HG02981 (cell line): Measurements from ENCODE around the gene PSMD9.
"Not testable (repeated sequence)": the region's sequence is repeated elsewhere in the genome, so short reads cannot be mapped to it uniquely, and the experiment has no call there.

Experiments used
- ATAC-seq: cut with Tn5 transposase; IDR thresholded peaks from one replicate; pipeline ENCODE4 v1.9.1; 2021; ENCODE audit warnings: mild to moderate bottlenecking, moderate library complexity; ENCODE audit not compliant: unreplicated experiment

Gene PSMD9

DNA sequence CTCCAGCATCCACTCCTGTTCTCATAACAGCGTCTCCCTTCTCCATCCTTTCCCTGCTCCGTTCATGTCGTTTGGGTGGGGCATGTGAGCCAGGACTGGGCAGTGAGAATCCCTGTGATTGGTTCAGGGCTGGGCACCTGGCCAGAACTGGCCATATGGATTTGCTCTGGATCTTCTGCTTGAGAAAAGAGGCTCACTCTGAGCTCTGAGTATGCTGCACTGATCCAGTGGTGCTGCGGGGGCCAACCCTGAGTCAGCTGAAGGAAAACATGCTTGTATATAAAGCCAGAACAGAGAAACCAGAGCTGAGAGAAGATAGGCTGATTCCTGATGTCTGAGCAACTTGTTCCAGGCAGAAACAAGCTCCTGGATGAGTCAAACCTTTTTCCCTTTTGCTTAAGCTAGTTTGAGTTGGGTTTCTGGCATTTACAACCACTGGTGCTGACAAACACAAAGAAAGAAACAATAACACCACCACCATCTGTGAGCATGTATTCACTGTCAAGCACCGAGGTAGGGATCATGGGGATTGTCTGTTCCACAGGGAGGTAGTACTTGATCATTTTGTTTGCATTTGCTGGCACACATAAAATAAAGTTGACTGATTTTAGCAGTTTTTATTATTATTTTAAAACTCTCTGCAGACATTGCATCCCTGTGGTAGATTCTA lies 15.9 kb upstream of the PSMD9 start:
- no peak for ATAC-seq

DNA sequence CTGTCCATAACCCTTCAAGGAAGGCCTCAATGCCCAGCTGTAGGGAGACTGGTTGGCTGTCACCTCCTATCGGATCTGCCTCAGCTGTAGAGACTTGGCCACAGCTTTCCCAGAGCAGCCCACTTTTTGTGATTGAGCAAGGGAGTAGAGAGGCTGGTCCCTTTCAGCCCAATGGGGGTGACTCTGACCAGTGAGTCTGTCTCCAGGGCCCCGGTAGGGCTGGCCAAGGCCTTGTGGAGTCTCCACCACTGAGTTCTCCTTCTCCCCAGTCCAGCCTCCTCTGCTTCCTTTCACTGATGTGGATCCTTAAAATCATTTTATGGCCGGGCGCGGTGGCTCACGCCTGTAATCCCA lies 15.4 kb upstream of the PSMD9 start:
- no peak for ATAC-seq

DNA sequence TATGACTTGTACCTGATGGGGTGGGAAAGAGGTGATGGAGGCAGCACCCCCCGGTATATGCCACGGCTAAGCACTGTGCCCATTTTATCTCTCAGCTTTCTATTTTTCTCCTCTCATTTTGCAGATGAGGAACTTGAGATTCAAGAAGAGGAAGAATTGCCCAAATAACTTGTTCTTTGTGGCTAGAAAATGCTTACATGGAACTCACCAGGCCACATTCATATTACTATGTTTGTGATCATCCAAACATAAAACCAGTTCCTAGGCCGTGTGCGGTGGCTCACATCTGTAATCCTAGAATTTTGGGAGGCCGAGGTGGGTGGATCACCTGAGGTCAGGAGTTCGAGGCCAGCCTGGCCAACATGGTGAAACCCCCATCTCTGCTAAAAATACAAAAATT lies 14.5 kb upstream of the PSMD9 start:
- ATAC-seq: no peak

DNA sequence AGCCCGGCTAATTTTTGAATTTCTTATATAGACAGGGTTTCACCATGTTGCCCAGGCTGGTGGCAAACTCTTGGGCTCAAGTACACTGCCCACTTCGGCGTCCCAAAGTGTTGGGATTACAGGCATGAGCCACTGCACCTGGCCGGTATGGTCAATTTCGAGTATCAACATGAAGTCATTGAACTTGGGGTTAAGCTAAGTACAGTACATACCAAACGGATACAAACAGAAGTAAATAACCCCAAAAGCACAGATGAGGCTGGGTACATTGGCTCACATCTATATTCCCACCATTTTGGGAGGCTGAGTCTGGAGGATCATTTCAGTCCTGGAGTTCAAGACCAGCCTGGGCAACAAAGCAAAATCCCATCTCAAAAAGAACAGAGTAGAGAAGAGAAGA lies 13.0 kb upstream of the PSMD9 start:
- no peak for ATAC-seq

DNA sequence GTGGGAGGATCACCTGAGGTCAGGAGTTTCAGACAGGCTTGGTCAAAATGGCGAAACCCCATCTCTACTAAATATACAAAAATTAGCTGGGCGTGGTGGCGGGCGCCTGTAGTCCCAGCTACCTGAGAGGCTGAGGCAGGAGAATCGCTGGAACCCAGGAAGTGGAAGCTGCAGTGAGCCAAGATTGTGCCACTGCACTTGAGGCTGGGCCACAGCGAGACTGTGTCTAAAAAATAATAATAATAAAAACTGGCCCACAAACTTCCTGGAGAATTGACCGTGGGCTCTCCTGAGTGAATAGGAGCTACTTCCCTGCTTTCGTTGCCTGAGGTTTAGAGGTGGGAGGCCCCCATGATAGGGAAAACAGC lies 12.5 kb upstream of the PSMD9 start:
- not testable (repeated sequence) for ATAC-seq

DNA sequence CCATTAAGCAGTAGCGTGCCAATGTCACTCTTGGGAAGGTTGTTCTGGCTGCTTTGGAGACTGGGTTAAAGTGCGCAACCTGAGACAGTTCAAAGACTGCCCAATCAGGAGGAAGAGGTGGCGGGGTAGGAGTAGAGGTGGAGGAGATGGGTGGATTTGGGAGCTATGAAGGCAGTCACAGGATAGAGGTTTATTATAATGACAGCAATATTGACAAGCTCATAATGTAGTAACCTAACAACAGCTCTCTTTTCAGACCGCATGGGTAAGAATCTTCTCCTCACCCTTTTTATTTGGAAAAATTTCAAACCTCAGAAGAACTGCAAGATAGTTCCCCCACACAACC lies 5.3 kb upstream of the PSMD9 start:
- ATAC-seq: no peak

DNA sequence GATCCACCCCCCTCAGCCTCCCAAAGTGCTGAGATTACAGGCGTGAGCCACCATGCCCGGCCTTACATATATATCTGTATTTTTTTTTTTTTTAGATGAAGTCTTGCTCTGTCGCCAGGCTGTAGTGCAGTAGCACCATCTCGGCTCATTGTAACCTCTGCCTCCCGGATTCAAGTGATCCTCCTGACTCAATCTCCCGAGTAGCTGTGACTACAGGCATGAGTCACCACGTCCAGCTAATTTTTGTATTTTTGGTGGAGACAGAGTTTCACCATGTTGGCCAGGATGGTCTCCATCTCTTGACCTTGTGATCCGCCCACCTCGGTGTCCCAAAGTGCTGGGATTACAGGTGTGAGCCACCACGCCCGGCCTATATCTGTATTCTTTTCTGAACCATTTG lies 3.5 kb upstream of the PSMD9 start:
- ATAC-seq: not testable (repeated sequence)

DNA sequence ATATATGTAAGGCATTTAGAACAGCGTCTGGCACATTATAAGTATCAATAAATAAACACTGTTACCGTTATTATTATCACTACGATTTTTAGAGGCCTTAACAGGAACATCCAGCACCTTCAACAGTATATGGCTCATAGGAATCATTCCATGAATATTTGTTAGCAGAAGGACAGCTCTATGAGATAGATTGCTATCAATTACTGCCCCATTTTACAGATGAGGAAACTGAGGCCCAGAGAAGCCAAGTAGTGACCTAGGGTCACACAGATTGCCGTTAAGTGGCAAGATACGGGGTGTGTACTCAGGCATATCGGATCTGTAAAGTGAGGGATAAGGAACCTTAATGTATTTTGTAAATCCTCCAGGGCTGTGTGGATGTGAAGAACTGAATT lies 510 bp upstream of the PSMD9 start:
- no peak for ATAC-seq

DNA sequence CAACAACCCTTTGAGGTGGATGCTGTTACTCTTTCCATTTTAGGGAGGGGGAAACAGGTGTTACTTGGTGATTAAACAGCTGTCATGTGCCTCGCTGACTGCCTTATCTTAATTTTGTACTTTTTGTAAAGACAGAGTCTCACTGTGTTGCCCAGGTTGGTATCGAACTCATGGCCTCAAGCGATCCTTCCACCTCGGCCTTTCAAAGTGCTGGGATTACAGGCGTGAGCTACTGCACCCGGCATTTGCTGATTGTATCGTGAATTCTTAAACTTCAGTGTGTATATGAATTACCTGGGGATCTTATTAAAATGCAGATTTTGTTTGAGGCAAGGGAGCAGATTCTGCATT lies 659 bp downstream of the PSMD9 start:
- ATAC-seq: no peak

DNA sequence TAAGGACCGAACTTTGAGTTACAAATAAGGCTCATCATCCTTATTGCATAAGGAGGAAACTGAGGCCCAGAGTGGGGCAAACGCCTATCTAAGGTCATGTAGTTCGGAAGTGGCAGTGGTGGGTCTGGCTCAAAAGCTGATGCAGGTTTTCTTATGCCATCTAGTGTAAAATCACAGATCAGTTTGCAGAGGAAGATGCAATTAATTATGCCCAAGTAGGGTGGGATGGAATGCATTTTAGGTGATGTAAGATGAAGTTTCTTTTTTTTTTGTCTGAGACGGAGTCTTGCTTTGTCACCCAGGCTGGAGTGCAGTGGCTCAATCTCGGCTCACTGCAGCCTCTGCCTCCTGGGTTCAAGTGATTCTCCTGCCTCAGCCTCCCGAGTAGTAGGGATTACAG lies 1.1 kb downstream of the PSMD9 start:
- ATAC-seq: not testable (repeated sequence)

DNA sequence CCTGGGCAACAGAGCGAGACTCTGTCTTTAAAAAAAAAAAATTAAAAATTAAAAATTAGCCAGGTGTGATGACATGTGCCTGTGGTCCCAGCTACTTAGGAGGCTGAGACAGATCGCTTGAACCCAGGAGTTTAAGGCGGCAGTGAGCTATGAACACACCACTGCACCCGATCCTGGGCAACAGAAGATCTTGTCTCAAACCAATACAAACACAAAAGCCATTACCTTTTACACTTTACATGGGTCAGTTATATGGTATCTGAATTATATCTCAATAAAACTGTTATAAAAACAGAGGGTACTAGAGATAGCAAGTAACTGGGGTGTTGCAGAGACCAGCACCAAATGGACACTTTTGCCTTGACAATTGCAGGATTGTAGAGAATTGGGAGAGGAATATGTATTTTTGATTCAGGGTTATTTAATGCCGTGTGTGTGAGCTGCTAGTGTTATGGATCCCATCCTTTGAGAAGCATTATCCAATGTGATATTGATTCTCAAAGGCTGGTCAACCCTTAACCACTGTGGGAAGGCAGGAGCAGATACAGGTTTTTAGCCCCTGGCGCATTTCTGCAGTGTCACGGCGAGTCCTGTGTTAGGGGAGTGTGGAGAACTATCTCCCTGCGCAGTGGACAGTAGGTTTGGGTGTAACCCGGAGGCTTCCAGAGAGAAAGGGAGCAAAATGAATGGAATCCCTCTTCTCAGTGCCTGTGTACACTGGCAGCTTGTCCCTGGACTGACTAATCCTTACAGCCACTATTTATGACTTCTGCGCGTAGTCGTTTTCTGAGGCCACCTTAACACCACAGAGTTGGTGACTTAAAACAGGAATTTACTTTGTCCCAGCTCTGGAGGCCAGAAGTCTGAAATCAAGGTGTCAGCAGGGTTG lies 4.3 kb downstream of the PSMD9 start:
- ATAC-seq: no peak

DNA sequence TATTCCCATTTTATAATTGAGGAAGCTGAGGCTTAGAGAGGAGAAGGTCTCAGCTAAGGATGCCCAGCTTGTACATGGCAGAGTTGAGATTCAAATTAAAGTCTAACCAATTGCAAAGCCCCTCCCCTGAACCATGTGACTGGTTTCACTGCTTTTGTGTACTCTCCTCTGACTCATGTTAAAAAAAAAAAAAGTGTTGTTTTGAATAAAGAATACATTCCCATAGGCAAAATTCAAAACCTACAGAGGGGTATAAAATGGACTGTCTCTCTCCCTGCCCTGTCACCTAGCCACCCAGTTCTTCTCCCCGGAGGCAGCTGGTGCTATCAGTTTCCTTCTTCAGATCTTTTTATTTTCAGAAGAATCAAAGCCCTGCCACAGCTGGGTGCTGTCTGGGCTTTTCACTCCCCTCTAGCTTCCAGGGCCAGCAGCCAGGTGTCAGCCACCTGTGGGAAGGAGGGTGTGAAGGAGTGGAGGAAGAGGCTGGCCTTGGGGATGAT lies 5.4 kb downstream of the PSMD9 start:
- no peak for ATAC-seq

DNA sequence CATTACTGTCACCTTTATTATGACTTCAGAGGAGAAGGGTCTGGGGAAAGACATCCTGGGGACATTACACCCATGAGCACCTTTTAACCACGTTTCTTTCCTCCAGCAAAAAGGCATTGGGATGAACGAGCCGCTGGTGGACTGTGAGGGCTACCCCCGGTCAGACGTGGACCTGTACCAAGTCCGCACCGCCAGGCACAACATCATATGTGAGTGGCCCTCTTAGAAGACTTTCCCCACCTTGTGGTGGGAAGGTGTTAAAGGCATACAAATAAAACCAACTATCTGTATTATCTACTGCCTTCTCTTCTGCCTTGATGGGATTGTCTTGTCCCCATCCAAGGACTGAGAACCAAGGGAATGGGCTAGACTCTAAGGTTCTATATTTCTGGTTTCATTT lies 6.0 kb downstream of the PSMD9 start:
- ATAC-seq: no peak

DNA sequence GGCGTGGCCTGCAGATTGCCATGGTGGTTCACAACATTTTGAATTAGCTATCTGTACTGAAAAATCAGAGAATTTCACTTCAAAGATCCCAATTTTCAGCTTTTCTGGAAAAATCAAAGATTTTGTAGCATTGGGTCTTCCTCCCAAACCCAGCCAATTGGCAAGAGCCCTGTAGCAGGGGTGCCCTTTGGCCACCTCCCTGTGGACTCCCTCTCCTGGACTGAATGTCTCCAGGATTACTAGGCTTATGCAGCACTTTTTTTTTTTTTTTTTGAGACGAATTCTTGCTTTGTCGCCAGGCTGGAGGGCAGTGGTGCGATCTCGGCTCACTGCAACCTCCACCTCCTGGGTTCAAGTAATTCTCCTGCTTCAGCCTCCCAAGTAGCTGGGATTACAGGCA lies 9.7 kb downstream of the PSMD9 start:
- ATAC-seq: no peak

DNA sequence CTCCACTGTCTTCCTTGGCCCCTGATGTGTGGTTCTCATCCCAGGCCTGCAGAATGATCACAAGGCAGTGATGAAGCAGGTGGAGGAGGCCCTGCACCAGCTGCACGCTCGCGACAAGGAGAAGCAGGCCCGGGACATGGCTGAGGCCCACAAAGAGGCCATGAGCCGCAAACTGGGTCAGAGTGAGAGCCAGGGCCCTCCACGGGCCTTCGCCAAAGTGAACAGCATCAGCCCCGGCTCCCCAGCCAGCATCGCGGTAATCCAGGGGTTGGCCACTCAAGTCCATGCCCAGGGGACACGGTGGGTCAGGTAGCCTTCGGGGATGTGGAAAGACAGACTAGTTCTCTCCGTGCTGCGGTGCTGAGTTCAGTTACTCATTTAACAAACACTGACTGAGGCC lies 11.0 kb downstream of the PSMD9 start:
- ATAC-seq: no peak

DNA sequence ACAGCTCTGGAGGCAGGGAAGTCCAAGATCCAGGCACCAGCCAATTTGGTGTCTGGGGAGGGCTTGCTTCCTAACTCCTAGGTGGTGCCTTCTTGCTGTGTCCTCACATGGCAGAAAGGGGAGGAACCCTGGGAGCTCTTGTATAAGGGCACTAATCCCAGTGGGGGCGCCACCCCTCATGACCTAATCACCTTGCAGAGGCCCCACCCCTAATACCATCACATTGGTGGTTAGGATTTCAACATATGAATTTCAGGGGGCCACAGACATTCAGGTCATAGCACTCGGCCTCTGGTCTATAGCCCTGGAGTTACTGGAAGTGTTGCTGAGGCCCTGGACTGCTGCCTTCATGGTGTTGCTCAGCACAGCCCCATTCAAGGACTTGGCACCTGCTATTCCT lies 14.6 kb downstream of the PSMD9 start:
- no peak for ATAC-seq

DNA sequence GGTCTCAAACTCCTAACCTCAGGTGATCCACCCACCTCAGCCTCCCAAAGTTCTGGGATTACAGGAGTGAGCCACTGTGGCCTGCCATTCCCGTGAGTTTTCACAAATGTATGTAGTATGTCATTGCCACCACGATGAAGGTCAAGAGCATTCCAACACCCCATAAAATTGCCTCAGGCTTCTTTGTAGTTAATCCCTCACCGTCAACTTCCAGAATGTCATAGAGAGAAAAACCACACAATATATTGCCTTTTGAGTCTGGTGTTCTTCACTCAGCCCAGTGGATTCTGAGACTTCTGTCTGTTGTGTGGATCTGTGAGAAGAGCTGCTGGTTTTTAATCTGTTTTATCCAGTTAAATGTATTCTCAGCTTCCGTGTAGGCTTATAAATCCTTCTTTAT lies 17.2 kb downstream of the PSMD9 start:
- no peak for ATAC-seq

DNA sequence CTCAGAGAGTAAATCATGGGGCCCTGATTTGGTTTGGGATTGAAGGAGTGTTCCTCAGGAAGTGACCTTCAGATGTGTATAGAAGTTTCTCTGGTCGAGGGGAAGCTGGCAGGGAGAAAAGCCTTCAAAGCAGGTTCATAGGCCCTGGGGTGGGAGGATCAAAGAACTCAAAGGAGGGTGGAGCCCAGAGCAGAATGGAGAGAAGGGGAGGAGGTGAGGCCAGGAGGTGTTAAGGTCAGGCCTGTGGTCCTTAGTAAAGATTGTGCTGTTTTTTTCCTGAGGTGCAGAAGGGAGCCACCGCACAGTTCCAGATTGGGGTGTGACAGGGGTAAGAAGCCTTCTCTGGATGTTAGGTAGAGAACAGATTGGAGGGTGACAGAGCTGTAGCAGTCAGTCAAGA lies 20.1 kb downstream of the PSMD9 start:
- no peak for ATAC-seq

DNA sequence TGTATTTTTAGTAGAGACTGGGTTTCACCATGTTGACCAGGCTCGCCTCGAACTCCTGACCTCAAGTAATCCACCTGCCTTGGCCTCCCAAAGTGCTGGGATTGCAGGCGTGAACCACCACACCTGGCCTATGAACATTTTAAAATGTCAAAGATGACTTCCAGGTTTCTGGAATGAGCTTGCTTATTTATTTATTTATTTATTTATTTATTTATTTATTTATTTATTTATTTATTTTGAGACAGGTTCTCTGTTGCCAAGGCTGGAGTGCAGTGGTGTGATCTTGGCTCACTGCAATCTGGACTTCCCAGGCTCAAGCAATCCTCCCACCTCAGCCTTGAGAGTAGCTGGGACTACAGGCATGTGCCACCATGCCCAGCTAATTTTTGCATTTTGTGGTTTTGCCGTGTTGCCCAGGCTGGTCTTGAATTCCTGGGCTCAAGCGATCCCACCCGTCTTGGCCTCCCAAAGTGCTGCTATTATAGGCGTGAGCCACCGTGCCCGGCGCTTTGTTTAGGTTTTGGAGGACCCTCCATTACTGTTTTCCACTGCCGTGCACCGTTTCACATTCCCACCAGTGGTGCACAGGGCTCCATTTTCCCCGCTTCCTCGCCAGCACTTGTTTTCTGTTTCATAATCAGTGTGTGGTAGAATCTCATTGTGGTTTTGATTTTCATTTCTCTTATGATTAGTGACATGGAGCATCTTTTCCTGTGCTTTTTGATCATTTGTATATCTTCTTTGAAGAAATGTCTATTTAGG lies 23.4 kb downstream of the PSMD9 start:
- ATAC-seq: no peak

DNA sequence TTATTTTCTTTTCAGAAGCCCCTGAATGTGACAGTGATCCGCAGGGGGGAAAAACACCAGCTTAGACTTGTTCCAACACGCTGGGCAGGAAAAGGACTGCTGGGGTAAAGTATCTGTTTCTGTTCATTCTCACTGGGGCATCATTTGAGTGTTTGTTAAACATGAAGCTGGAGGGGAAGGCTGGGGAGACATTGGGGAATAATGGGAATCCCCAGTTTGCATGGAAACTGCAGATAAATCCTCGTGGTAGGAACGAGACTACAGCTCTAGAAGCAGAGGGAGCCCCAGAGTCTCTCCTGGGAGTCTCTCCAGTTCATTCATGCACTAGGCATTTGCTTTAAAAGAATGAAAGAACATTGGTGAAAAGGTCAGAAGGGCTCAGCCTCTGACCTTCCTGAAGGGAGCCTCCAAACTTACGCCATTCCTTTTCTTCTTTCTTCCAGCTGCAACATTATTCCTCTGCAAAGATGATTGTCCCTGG lies 27.3 kb downstream of the PSMD9 start:
- ATAC-seq: no peak

DNA sequence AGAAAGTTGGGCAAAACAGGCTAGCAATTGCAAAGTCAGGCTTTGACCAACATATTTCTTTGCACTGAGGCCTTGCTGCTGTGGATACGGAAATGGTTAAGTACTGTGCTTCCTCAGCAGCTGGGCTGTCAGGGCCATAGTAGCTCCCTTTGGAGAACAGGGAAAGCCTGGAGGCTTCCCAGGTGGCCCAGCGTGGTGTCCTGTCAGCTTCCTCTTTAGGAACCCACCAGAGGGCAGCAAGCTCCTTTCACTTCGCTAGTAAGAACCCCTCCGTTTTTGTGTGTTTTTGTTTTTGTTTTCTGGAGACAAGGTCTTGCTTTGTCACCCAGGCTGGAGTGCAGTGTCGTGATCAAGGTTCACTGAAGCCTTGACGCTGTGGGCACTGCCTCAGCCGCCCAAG lies 28.1 kb downstream of the PSMD9 start:
- ATAC-seq: no peak
